GM12878 (cell line): ENCODE data around the gene AMPH. TPM values are rescaled to one million over a fixed set of nuclear protein-coding genes. Genes with fewer than 3 reads are reported as not detected.

Experiments used
- ATAC-seq: fragments of 200-7000 bp; cut with Tn5 transposase; 3 replicates; pipeline ENCODE4 v1.9.1; 2020; ENCODE audit warnings: mild to moderate bottlenecking, moderate library complexity
- BruUV-seq: library from RNA; stranded (reverse); fragments of 400-500 nt; replicated peaks from 2 replicates; lab custom pipeline; 2021; lab: Mats Ljungman, UMichigan
- CTCF ChIA-PET: fragments of 300-600 bp; sonication (Branson Sonifier 250); formaldehyde crosslinking; extraction: SDS; loops from one replicate; lab custom pipeline; 2021; ENCODE audit warnings: inconsistent platforms; lab: Yijun Ruan, JAX
- POLR2A ChIA-PET: fragments of 350-600 bp; formaldehyde crosslinking; extraction: SDS; loops from one replicate; lab custom pipeline; 2021; ENCODE audit warnings: inconsistent platforms; lab: Charles Lee
- RAD21 ChIA-PET: fragments of 300-600 bp; sonication (Branson Sonifier 250); formaldehyde crosslinking; loops from one replicate; lab custom pipeline; 2023; ENCODE audit warnings: antibody characterized with exemption; ENCODE audit not compliant: unreplicated experiment; lab: Charles Lee
- SMC1A ChIA-PET: fragments of 300-600 bp; sonication (Branson Sonifier 250); formaldehyde crosslinking; loops from one replicate; lab custom pipeline; 2023; ENCODE audit not compliant: unreplicated experiment, uncharacterized antibody; lab: Charles Lee
- DNase-seq: peaks from one replicate; pipeline ENCODE4 v3.0.0-alpha.2; 2011; ENCODE audit warnings: low read depth, low spot score
- FAIRE-seq: peaks from 3 replicates; lab custom pipeline; 2011; peaks lifted over from hg19 to GRCh38; lab: Jason Lieb, UNC
- H2AFZ ChIP-seq: 2 replicates; pipeline ENCODE4 v1.6.0; 2011; ENCODE audit warnings: low read depth, low read length, control low read depth; ENCODE audit not compliant: control insufficient read depth
- H3K27ac ChIP-seq: 2 replicates; pipeline ENCODE4 v1.5.1; 2011; ENCODE audit warnings: control low read depth; ENCODE audit not compliant: control insufficient read depth, insufficient read depth
- H3K27me3 ChIP-seq, 2 experiments: replicated peaks in 1 of 2; 2 replicates each; pipeline versions ENCODE4 v1.6.0 to v1.6.1; 2011; ENCODE audit warnings: low read length in 1 of 2; ENCODE audit not compliant: control insufficient read depth in 2 of 2, insufficient read depth in 2 of 2
- H3K36me3 ChIP-seq, 2 experiments: 2 replicates each; pipeline ENCODE4 v1.5.1; 2011; ENCODE audit warnings: low read length in 1 of 2; ENCODE audit not compliant: control insufficient read depth in 2 of 2, insufficient read depth in 2 of 2
- H3K4me1 ChIP-seq: 2 replicates; pipeline ENCODE4 v1.6.1; 2011; ENCODE audit warnings: mild to moderate bottlenecking, low read length, moderate library complexity, mixed read lengths; ENCODE audit not compliant: control insufficient read depth, insufficient read depth
- H3K4me2 ChIP-seq: 2 replicates; pipeline ENCODE4 v1.6.0; 2011; ENCODE audit warnings: control low read depth; ENCODE audit not compliant: control insufficient read depth, insufficient read depth
- H3K4me3 ChIP-seq: fragments of 200-600 bp; sonication (generic); 2 replicates; pipeline ENCODE4 v1.5.1; 2016
- H3K79me2 ChIP-seq: 2 replicates; pipeline ENCODE4 v1.6.0; 2011; ENCODE audit warnings: low read length; ENCODE audit not compliant: control insufficient read depth, insufficient read depth
- H3K9ac ChIP-seq: 2 replicates; pipeline ENCODE4 v1.8.0; 2011; ENCODE audit warnings: low read length, control low read depth, mixed read lengths; ENCODE audit not compliant: control insufficient read depth, insufficient read depth
- H3K9me3 ChIP-seq: replicated peaks from 3 replicates; pipeline ENCODE4 v1.5.1; 2011; ENCODE audit warnings: mild to moderate bottlenecking, low read length; ENCODE audit not compliant: control insufficient read depth, insufficient read depth
- H4K20me1 ChIP-seq: 2 replicates; pipeline ENCODE4 v1.6.0; 2011; ENCODE audit not compliant: control insufficient read depth, insufficient read depth
- EZH2 ChIP-seq: IDR thresholded peaks from 2 replicates; pipeline ENCODE4 v1.6.1; 2012; ENCODE audit warnings: low read depth, mild to moderate bottlenecking, control low read depth, inconsistent platforms, low read length, borderline replicate concordance; ENCODE audit not compliant: control insufficient read depth
- FOXK2 ChIP-seq: fragments of 450-650 bp; IDR thresholded peaks from 2 replicates; pipeline ENCODE4 v1.6.1; 2017; ENCODE audit warnings: mild to moderate bottlenecking, moderate library complexity
- FOXM1 ChIP-seq: IDR thresholded peaks from 2 replicates; pipeline ENCODE4 v1.6.1; 2012; ENCODE audit warnings: low read depth, mild to moderate bottlenecking, inconsistent platforms, low read length, moderate library complexity
- JUND ChIP-seq: IDR thresholded peaks from 2 replicates; pipeline ENCODE4 v1.6.1; 2012; ENCODE audit warnings: low read depth, mild to moderate bottlenecking, low read length, improper control_type of control experiment, moderate library complexity
- NR2C2 ChIP-seq: IDR thresholded peaks from 2 replicates; pipeline ENCODE4 v1.6.1; 2011; ENCODE audit warnings: borderline replicate concordance, low read depth; ENCODE audit not compliant: control insufficient read depth, insufficient read length
- NRF1 ChIP-seq: conservative IDR thresholded peaks from 2 replicates; pipeline ENCODE4 v1.6.1; 2011; ENCODE audit warnings: mild to moderate bottlenecking, low read depth, low read length, improper control_type of control experiment
- RFX5 ChIP-seq: IDR thresholded peaks from 2 replicates; pipeline ENCODE4 v1.6.1; 2011; ENCODE audit warnings: low read depth, low read length, improper control_type of control experiment
- ZBED1 ChIP-seq: IDR thresholded peaks from 2 replicates; pipeline ENCODE4 v1.6.1; 2016; ENCODE audit warnings: borderline replicate concordance
- WGBS: methylation state at CpG from one replicate; pipeline ENCODE4 v1.1.6; 2016; ENCODE audit warnings: low lambda C conversion rate; ENCODE audit not compliant: insufficient replicate concordance, insufficient coverage; ENCODE audit errors: missing lambda C conversion rate; 5-methylcytosine and 5-hydroxymethylcytosine counted together
- in situ Hi-C: fragments of 300-500 bp; cut with MboI; formaldehyde crosslinking; loops from 9 replicates; pipeline ENCODE4 v1.14.3; 2018; ENCODE audit warnings: mixed read lengths
- intact Hi-C: fragments of 100-400 bp; cut with micrococcal nuclease; formaldehyde crosslinking; loops from one replicate; pipeline ENCODE4 v1.14.2; 2022; ENCODE audit not compliant: unreplicated experiment
- polyA plus RNA-seq, 11 experiments: library from polyadenylated mRNA; depleted of rRNA in 4 of 11; unstranded in 6 of 11; stranded (reverse) in 5 of 11; fragments of >200 nt; fragmentation: Nextera tagmentation in 4 of 11; fragmentation: Illumina TruSeq in 1 of 11; extraction: Ambion mirVana in 4 of 11; extraction: Trizol in 1 of 11; gene quantifications; 1 replicate in 1 of 11; 2 replicates in 10 of 11; pipeline versions ENCODE4 v1.2.1 to v1.2.3, GENCODE V29; 2011 to 2016; ENCODE audit warnings: inconsistent platforms in 2 of 11, missing spikeins in 2 of 11, low read depth in 1 of 11
- total RNA-seq, 4 experiments: library from RNA; depleted of rRNA in 3 of 4; stranded (reverse); fragments of >200 nt in 3 of 4; fragmentation: Illumina TruSeq in 1 of 4; extraction: Trizol in 1 of 4; gene quantifications; 2 replicates each; pipeline versions ENCODE4 v1.2.1 to v1.2.3, GENCODE V29; 2013 to 2021
- TF ChIP-seq, protein P1 (sequence below): IDR thresholded peaks from 2 replicates; pipeline ENCODE4 v1.6.1; 2012; ENCODE audit warnings: improper control_type of control experiment, low read depth, low read length; ENCODE audit not compliant: insufficient replicate concordance
- TF ChIP-seq, protein P2 (sequence below): fragments of 450-650 bp; IDR thresholded peaks from 2 replicates; pipeline ENCODE4 v1.6.1; 2014; ENCODE audit warnings: mild to moderate bottlenecking

Gene AMPH
- total and polyA plus RNA-seq, 10 of the 15 experiments (the other 5 are each of a cell fraction or from before 2014, with no cell fraction given) = 0.03 to 0.24 (median 0.08) TPM; not detected in 2

GRCh38 chr7:38373155-38373554 is 258.0 kb downstream of the AMPH start:
- no peaks in the 10 kb centered on the region for H3K36me3 ChIP-seq
- ChIA-PET POLR2A (no interaction called here), CTCF (interaction anchor here (1.3 to 6.9 kb wide), 9 partner anchors 8 to 158 kb away, joined by 4 to 77 read pairs (median 16); no protein-coding TSS in a partner anchor), RAD21 (interaction anchor here (1.7 to 2.2 kb wide), 3 partner anchors 21 to 263 kb away, joined by 4 to 11 read pairs (median 4); no protein-coding TSS in a partner anchor), SMC1A (interaction anchor here (1.8 kb wide), 2 partner anchors 175 to 456 kb away, joined by 4 to 6 read pairs; partner anchors contain the start of gene SFRP4)
- peaks cover 17% of the 10 kb centered on the region for H3K4me1 ChIP-seq
- intact Hi-C loops = loop anchor here (5.0 kb wide), 1 partner anchor 36 kb away; no protein-coding TSS in a partner anchor
- peaks cover 4% of the 10 kb centered on the region for H3K79me2 ChIP-seq
- no peak overlapping the region for H3K4me3 ChIP-seq
- H4K20me1 ChIP-seq = no peaks in the 10 kb centered on the region
- H3K9ac ChIP-seq = no peak overlapping the region
- no peak overlapping the region for H3K27ac ChIP-seq
- DNase-seq (no peak), ATAC-seq (no peak)
- BruUV-seq = no TSS peak
- H3K4me2 ChIP-seq = no peak overlapping the region
- H3K27me3 ChIP-seq = no peaks in the 10 kb centered on the region
- H3K9me3 ChIP-seq = no peaks in the 10 kb centered on the region
- no peak overlapping the region for H2AFZ ChIP-seq
- TF ChIP-seq NRF1 = no peak
- TF ChIP-seq, all 136 proteins: peak for 0
- 89% methylated on average over 8 of the region's 8 CpGs for WGBS
- FAIRE-seq = no peak
- in situ Hi-C loops = loop anchor here (25.0 kb wide), 1 partner anchor 1364 kb away; no protein-coding TSS in a partner anchor

- H3K4me3 ChIP-seq = no peak overlapping the region
- intact Hi-C loops (loop anchor here (5.0 kb wide), 1 partner anchor 35 kb away; no protein-coding TSS in a partner anchor), in situ Hi-C loops (loop anchor here (25.0 kb wide), 1 partner anchor 1365 kb away; no protein-coding TSS in a partner anchor)
- no peak overlapping the region for H3K4me2 ChIP-seq
- H3K36me3 ChIP-seq = no peaks in the 10 kb centered on the region
- ChIA-PET RAD21 (no interaction called here), CTCF (interaction anchor here (2.8 to 6.9 kb wide), 3 partner anchors 13 to 150 kb away, joined by 16 to 77 read pairs (median 45); no protein-coding TSS in a partner anchor), SMC1A (no interaction called here), POLR2A (no interaction called here)
- H4K20me1 ChIP-seq = no peaks in the 10 kb centered on the region
- BruUV-seq = no TSS peak
- H3K27ac ChIP-seq = no peak overlapping the region
- 71% methylated on average over 7 of the region's 7 CpGs for WGBS
- no peaks in the 10 kb centered on the region for H3K27me3 ChIP-seq
- peaks cover 4% of the 10 kb centered on the region for H3K79me2 ChIP-seq
- DNase-seq = no peak
- H3K4me1 ChIP-seq = peaks cover 26% of the 10 kb centered on the region
- no peak for ATAC-seq
- no peaks in the 10 kb centered on the region for H3K9me3 ChIP-seq
- no peak for FAIRE-seq
- no peak overlapping the region for H3K9ac ChIP-seq
- no peak overlapping the region for H2AFZ ChIP-seq
- TF ChIP-seq NR2C2 (no peak), RFX5 (no peak), JUND (no peak), FOXK2 (no peak), EZH2 (no peak), FOXM1 (no peak), ZBED1 (no peak)
- TF ChIP-seq, protein P1, sequence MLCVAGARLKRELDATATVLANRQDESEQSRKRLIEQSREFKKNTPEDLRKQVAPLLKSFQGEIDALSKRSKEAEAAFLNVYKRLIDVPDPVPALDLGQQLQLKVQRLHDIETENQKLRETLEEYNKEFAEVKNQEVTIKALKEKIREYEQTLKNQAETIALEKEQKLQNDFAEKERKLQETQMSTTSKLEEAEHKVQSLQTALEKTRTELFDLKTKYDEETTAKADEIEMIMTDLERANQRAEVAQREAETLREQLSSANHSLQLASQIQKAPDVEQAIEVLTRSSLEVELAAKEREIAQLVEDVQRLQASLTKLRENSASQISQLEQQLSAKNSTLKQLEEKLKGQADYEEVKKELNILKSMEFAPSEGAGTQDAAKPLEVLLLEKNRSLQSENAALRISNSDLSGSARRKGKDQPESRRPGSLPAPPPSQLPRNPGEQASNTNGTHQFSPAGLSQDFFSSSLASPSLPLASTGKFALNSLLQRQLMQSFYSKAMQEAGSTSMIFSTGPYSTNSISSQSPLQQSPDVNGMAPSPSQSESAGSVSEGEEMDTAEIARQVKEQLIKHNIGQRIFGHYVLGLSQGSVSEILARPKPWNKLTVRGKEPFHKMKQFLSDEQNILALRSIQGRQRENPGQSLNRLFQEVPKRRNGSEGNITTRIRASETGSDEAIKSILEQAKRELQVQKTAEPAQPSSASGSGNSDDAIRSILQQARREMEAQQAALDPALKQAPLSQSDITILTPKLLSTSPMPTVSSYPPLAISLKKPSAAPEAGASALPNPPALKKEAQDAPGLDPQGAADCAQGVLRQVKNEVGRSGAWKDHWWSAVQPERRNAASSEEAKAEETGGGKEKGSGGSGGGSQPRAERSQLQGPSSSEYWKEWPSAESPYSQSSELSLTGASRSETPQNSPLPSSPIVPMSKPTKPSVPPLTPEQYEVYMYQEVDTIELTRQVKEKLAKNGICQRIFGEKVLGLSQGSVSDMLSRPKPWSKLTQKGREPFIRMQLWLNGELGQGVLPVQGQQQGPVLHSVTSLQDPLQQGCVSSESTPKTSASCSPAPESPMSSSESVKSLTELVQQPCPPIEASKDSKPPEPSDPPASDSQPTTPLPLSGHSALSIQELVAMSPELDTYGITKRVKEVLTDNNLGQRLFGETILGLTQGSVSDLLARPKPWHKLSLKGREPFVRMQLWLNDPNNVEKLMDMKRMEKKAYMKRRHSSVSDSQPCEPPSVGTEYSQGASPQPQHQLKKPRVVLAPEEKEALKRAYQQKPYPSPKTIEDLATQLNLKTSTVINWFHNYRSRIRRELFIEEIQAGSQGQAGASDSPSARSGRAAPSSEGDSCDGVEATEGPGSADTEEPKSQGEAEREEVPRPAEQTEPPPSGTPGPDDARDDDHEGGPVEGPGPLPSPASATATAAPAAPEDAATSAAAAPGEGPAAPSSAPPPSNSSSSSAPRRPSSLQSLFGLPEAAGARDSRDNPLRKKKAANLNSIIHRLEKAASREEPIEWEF = no peak
- TF ChIP-seq, protein P2, sequence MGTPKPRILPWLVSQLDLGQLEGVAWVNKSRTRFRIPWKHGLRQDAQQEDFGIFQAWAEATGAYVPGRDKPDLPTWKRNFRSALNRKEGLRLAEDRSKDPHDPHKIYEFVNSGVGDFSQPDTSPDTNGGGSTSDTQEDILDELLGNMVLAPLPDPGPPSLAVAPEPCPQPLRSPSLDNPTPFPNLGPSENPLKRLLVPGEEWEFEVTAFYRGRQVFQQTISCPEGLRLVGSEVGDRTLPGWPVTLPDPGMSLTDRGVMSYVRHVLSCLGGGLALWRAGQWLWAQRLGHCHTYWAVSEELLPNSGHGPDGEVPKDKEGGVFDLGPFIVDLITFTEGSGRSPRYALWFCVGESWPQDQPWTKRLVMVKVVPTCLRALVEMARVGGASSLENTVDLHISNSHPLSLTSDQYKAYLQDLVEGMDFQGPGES = no peak
Observed at GRCh38 chr7:38372290-38372689, 258.9 kb downstream of the AMPH start.
